DOHH2 (cell line): ENCODE data around the gene VPS33A.

Experiments
- CTCF ChIP-seq: fragments of 200-600 bp; sonication (generic); IDR thresholded peaks from one replicate; pipeline ENCODE4 v1.5.1; 2014; ENCODE audit warnings: antibody characterized with exemption, mild to moderate bottlenecking, low read depth, low read length; ENCODE audit not compliant: poor library complexity, severe bottlenecking
- EZH2phosphoT487 ChIP-seq: fragments of 200-600 bp; sonication (generic); IDR thresholded peaks from 2 replicates; pipeline ENCODE4 v1.6.1; 2017; ENCODE audit warnings: borderline replicate concordance, mild to moderate bottlenecking, antibody characterized with exemption, low read length, moderate library complexity, mixed read lengths

GRCh38 chr12:122228092-122228491 lies 38.2 kb downstream of the VPS33A start:
- no peak for TF ChIP-seq CTCF
- no peak for TF ChIP-seq EZH2phosphoT487
